ENCODE results near the gene EYA2. TPM values are rescaled to one million over a fixed set of nuclear protein-coding genes. Genes with fewer than 3 reads are reported as not detected.

EYA2 gene
- polyA plus RNA-seq, 2 donors: 21.5 to 23.6 TPM

- Histone ChIP-seq H3K9me3 (ENCODE audit: control insufficient read depth in 2 of 2, insufficient read depth in 1 of 2, low read depth in 1 of 2, low read length in 1 of 2) (no peaks in the 10 kb centered on the region), H3K27ac (ENCODE audit: low read depth in 2 of 2, low read length in 1 of 2) (no peak overlapping the region), H3K4me3 (ENCODE audit: low read depth in 1 of 2, low read length in 2 of 2) (no peak overlapping the region), H3K4me1 (ENCODE audit: control insufficient read depth in 2 of 2, insufficient read depth in 2 of 2, low read length in 1 of 2) (peaks cover 2 to 3% of the 10 kb centered on the region in 2 donors), H3K27me3 (ENCODE audit: control insufficient read depth in 1 of 2, insufficient read depth in 2 of 2, low read length in 2 of 2) (no peaks in the 10 kb centered on the region), H3K36me3 (ENCODE audit: control insufficient read depth in 2 of 2, insufficient read depth in 2 of 2, low read length in 1 of 2) (no peaks in the 10 kb centered on the region)
- WGBS, 2 donors: 87 to 88% methylated on average over 6 of the region's 6 CpGs
These were observed 160.3 kb downstream of the EYA2 start for GRCh38 chr20:47054945-47055344.

- Histone ChIP-seq H3K4me1 (ENCODE audit: control insufficient read depth in 2 of 2, insufficient read depth in 2 of 2, low read length in 1 of 2) (peaks cover 2 to 8% of the 10 kb centered on the region in 2 donors), H3K27ac (ENCODE audit: low read depth in 2 of 2, low read length in 1 of 2) (no peak overlapping the region), H3K4me3 (ENCODE audit: low read depth in 1 of 2, low read length in 2 of 2) (no peak overlapping the region), H3K9me3 (ENCODE audit: control insufficient read depth in 2 of 2, insufficient read depth in 1 of 2, low read depth in 1 of 2, low read length in 1 of 2) (no peaks in the 10 kb centered on the region), H3K36me3 (ENCODE audit: control insufficient read depth in 2 of 2, insufficient read depth in 2 of 2, low read length in 1 of 2) (peaks cover 0 to 3% of the 10 kb centered on the region in 2 donors), H3K27me3 (ENCODE audit: control insufficient read depth in 1 of 2, insufficient read depth in 2 of 2, low read length in 2 of 2) (no peaks in the 10 kb centered on the region)
- 53 to 65% methylated on average over 13 of the region's 13 CpGs for WGBS, 2 donors
These were observed 161.2 kb downstream of the EYA2 start for GRCh38 chr20:47055699-47056369.

GRCh38 chr20:47057661-47058060 lies 163.0 kb downstream of the EYA2 start:
- 41 to 62% methylated on average over 3 of the region's 3 CpGs for WGBS, 2 donors
- Histone ChIP-seq H3K27me3 (ENCODE audit: control insufficient read depth in 1 of 2, insufficient read depth in 2 of 2, low read length in 2 of 2) (no peaks in the 10 kb centered on the region), H3K36me3 (ENCODE audit: control insufficient read depth in 2 of 2, insufficient read depth in 2 of 2, low read length in 1 of 2) (peaks cover 0 to 3% of the 10 kb centered on the region in 2 donors), H3K27ac (ENCODE audit: low read depth in 2 of 2, low read length in 1 of 2) (no peak overlapping the region), H3K9me3 (ENCODE audit: control insufficient read depth in 2 of 2, insufficient read depth in 1 of 2, low read depth in 1 of 2, low read length in 1 of 2) (no peaks in the 10 kb centered on the region), H3K4me3 (ENCODE audit: low read depth in 1 of 2, low read length in 2 of 2) (no peak overlapping the region), H3K4me1 (ENCODE audit: control insufficient read depth in 2 of 2, insufficient read depth in 2 of 2, low read length in 1 of 2) (peaks cover 2 to 8% of the 10 kb centered on the region in 2 donors)

- WGBS, 2 donors: 71 to 76% methylated on average over 4 of the region's 4 CpGs
- Histone ChIP-seq H3K9me3 (ENCODE audit: control insufficient read depth in 2 of 2, insufficient read depth in 1 of 2, low read depth in 1 of 2, low read length in 1 of 2) (no peaks in the 10 kb centered on the region), H3K4me1 (ENCODE audit: control insufficient read depth in 2 of 2, insufficient read depth in 2 of 2, low read length in 1 of 2) (peaks cover 2 to 8% of the 10 kb centered on the region in 2 donors), H3K4me3 (ENCODE audit: low read depth in 1 of 2, low read length in 2 of 2) (no peak overlapping the region), H3K27me3 (ENCODE audit: control insufficient read depth in 1 of 2, insufficient read depth in 2 of 2, low read length in 2 of 2) (no peaks in the 10 kb centered on the region), H3K27ac (ENCODE audit: low read depth in 2 of 2, low read length in 1 of 2) (no peak overlapping the region), H3K36me3 (ENCODE audit: control insufficient read depth in 2 of 2, insufficient read depth in 2 of 2, low read length in 1 of 2) (peaks cover 0 to 3% of the 10 kb centered on the region in 2 donors)
These were observed 163.6 kb downstream of the EYA2 start for GRCh38 chr20:47058236-47058635.

GRCh38 chr20:47059536-47059935 lies 164.9 kb downstream of the EYA2 start:
- H3K36me3 ChIP-seq (ENCODE audit: control insufficient read depth in 2 of 2, insufficient read depth in 2 of 2, low read length in 1 of 2): peaks cover 0 to 3% of the 10 kb centered on the region in 2 donors
- no peaks in the 10 kb centered on the region for H3K27me3 ChIP-seq (ENCODE audit: control insufficient read depth in 1 of 2, insufficient read depth in 2 of 2, low read length in 2 of 2)
- peak overlapping the region; percentile 44 to 66 for H3K27ac ChIP-seq (ENCODE audit: low read depth in 2 of 2, low read length in 1 of 2)
- H3K4me3 ChIP-seq (ENCODE audit: low read depth in 1 of 2, low read length in 2 of 2): no peak overlapping the region
- peaks cover 2 to 8% of the 10 kb centered on the region in 2 donors for H3K4me1 ChIP-seq (ENCODE audit: control insufficient read depth in 2 of 2, insufficient read depth in 2 of 2, low read length in 1 of 2)
- WGBS, 2 donors: 55 to 72% methylated on average over 4 of the region's 4 CpGs
- H3K9me3 ChIP-seq (ENCODE audit: control insufficient read depth in 2 of 2, insufficient read depth in 1 of 2, low read depth in 1 of 2, low read length in 1 of 2): no peaks in the 10 kb centered on the region

- Histone ChIP-seq H3K4me3 (ENCODE audit: low read depth in 1 of 2, low read length in 2 of 2) (no peak overlapping the region), H3K9me3 (ENCODE audit: control insufficient read depth in 2 of 2, insufficient read depth in 1 of 2, low read depth in 1 of 2, low read length in 1 of 2) (no peaks in the 10 kb centered on the region), H3K36me3 (ENCODE audit: control insufficient read depth in 2 of 2, insufficient read depth in 2 of 2, low read length in 1 of 2) (peaks cover 0 to 3% of the 10 kb centered on the region in 2 donors), H3K27ac (ENCODE audit: low read depth in 2 of 2, low read length in 1 of 2) (no peak overlapping the region), H3K27me3 (ENCODE audit: control insufficient read depth in 1 of 2, insufficient read depth in 2 of 2, low read length in 2 of 2) (no peaks in the 10 kb centered on the region), H3K4me1 (ENCODE audit: control insufficient read depth in 2 of 2, insufficient read depth in 2 of 2, low read length in 1 of 2) (peaks cover 2 to 8% of the 10 kb centered on the region in 2 donors)
- WGBS, 2 donors: 91 to 92% methylated on average over 8 of the region's 8 CpGs
These were observed 166.9 kb downstream of the EYA2 start for GRCh38 chr20:47061549-47061948.

- H3K4me3 ChIP-seq (ENCODE audit: low read depth in 1 of 2, low read length in 2 of 2): no peak overlapping the region
- no peaks in the 10 kb centered on the region for H3K27me3 ChIP-seq (ENCODE audit: control insufficient read depth in 1 of 2, insufficient read depth in 2 of 2, low read length in 2 of 2)
- H3K36me3 ChIP-seq (ENCODE audit: control insufficient read depth in 2 of 2, insufficient read depth in 2 of 2, low read length in 1 of 2): peaks cover 0 to 5% of the 10 kb centered on the region in 2 donors
- H3K4me1 ChIP-seq (ENCODE audit: control insufficient read depth in 2 of 2, insufficient read depth in 2 of 2, low read length in 1 of 2): peaks cover 2 to 8% of the 10 kb centered on the region in 2 donors
- peak overlapping the region; percentile 47 to 49 for H3K27ac ChIP-seq (ENCODE audit: low read depth in 2 of 2, low read length in 1 of 2)
- no peaks in the 10 kb centered on the region for H3K9me3 ChIP-seq (ENCODE audit: control insufficient read depth in 2 of 2, insufficient read depth in 1 of 2, low read depth in 1 of 2, low read length in 1 of 2)
- 72 to 77% methylated on average over 14 of the region's 14 CpGs for WGBS, 2 donors
These were observed 167.7 kb downstream of the EYA2 start for GRCh38 chr20:47062226-47062890.

- Histone ChIP-seq H3K27me3 (ENCODE audit: control insufficient read depth in 1 of 2, insufficient read depth in 2 of 2, low read length in 2 of 2) (no peaks in the 10 kb centered on the region), H3K27ac (ENCODE audit: low read depth in 2 of 2, low read length in 1 of 2) (peak overlapping the region; percentile 47 to 53), H3K4me3 (ENCODE audit: low read depth in 1 of 2, low read length in 2 of 2) (no peak overlapping the region), H3K9me3 (ENCODE audit: control insufficient read depth in 2 of 2, insufficient read depth in 1 of 2, low read depth in 1 of 2, low read length in 1 of 2) (peaks cover 0 to 3% of the 10 kb centered on the region in 2 donors), H3K36me3 (ENCODE audit: control insufficient read depth in 2 of 2, insufficient read depth in 2 of 2, low read length in 1 of 2) (peaks cover 0 to 5% of the 10 kb centered on the region in 2 donors), H3K4me1 (ENCODE audit: control insufficient read depth in 2 of 2, insufficient read depth in 2 of 2, low read length in 1 of 2) (peaks cover 0 to 5% of the 10 kb centered on the region in 2 donors)
- 28 to 31% methylated on average over 2 of the region's 2 CpGs for WGBS, 2 donors
These were observed 168.8 kb downstream of the EYA2 start for GRCh38 chr20:47063407-47063806.

GRCh38 chr20:47063808-47064207 lies 169.2 kb downstream of the EYA2 start:
- Histone ChIP-seq H3K27ac (ENCODE audit: low read depth in 2 of 2, low read length in 1 of 2) (peak overlapping the region; percentile 10 to 36), H3K27me3 (ENCODE audit: control insufficient read depth in 1 of 2, insufficient read depth in 2 of 2, low read length in 2 of 2) (no peaks in the 10 kb centered on the region), H3K4me1 (ENCODE audit: control insufficient read depth in 2 of 2, insufficient read depth in 2 of 2, low read length in 1 of 2) (peaks cover 0 to 5% of the 10 kb centered on the region in 2 donors), H3K36me3 (ENCODE audit: control insufficient read depth in 2 of 2, insufficient read depth in 2 of 2, low read length in 1 of 2) (peaks cover 0 to 5% of the 10 kb centered on the region in 2 donors), H3K9me3 (ENCODE audit: control insufficient read depth in 2 of 2, insufficient read depth in 1 of 2, low read depth in 1 of 2, low read length in 1 of 2) (peaks cover 0 to 3% of the 10 kb centered on the region in 2 donors), H3K4me3 (ENCODE audit: low read depth in 1 of 2, low read length in 2 of 2) (no peak overlapping the region)
- WGBS, 2 donors: 76 to 79% methylated on average over 3 of the region's 3 CpGs

All from esophagus (tissue), 2 donors.